Stimulated activated CD4-positive, alpha-beta T cell treated with anti-CD3 and anti-CD28 coated beads, Interleukin-15, amount 100 ng/mL, for 48 hours (primary cell): Measurements from ENCODE around the gene SLC38A9.

Experiments
- DNase-seq, 2 donors: peaks; one replicate each; pipeline ENCODE4 v3.0.0-alpha.2; 2020; ENCODE audit warnings: low read depth in 2 of 2

The SLC38A9 gene

DNA sequence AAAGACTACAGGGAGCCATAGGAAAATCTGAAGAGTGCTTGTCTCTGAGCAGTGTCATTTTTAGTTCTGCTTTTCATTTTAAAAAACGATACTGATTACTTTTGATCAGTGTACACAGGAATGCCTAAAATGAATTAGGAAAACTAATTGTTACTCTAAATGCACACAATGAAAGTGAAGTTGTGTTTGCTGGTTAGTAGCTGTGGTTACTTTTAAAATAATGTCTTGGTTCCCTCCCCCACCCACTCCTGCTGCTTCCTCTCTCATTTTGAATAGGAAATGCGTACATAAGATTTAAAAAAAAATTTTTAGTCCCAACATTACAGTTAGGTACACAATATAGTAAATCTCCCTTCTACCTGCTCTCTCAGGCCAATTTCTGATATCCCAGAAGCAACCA, 129.9 kb downstream of the SLC38A9 start:
- DNase-seq, result no peak

DNA sequence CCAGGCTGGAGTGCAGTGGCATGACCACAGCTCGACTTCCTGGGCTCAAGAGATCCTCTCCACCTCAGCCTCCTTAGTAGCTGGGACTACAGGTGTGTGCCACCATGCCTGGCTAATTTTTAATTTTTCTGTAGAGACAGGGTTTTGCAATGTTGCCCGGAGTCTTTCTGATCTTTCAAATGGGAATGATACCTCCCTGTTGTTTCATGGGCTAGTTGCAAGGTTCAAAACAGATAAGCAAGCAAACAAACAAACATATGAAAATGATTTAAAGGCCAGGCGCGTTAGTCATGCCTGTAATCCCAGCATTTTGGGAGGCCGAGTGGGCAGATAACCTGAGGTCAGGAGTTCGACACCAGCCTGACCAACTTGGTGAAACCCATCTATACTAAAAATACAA, 132.1 kb downstream of the SLC38A9 start:
- DNase-seq, result no peak

GRCh38 chr5:55578771-55579170, 133.4 kb downstream of the SLC38A9 start:
- no peak for DNase-seq

GRCh38 chr5:55577353-55578060, 134.6 kb downstream of the SLC38A9 start:
- no peak for DNase-seq

- no peak for DNase-seq
Measured at GRCh38 chr5:55576661-55577060, 135.5 kb downstream of the SLC38A9 start.
